NCI-H526 (cell line): ENCODE data around the gene ANKRD7.
"Not testable (repeated sequence)": the region's sequence is repeated elsewhere in the genome, so short reads cannot be mapped to it uniquely, and the experiment has no call there.

Experiments
- DNase-seq, 2 experiments: peaks; one replicate each; lab custom pipeline; 2025; lab: John Stamatoyannopoulos, UW

The ANKRD7 gene

DNA sequence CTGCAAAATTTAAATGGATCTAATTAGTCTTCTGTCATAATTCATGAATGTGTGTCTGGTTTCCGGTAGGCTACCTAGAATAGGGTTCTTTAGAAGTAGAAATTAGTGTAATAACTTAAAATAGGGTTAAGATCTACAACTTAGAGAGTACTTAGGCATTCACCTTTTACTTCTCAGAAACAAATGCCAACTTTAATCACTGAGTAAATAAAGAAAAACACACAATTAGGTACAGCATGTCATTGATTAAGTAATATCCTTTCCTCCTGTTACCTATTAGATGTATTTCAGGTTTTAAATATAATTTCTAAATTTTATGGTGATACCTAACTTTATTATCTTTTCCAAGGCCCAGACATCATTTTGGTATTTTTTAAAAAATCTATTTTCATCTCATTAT lies 9.3 kb downstream of the ANKRD7 start:
- DNase-seq, result no peak

- no peak for DNase-seq
Measured at GRCh38 chr7:118239014-118239413, 14.5 kb downstream of the ANKRD7 start.

DNA sequence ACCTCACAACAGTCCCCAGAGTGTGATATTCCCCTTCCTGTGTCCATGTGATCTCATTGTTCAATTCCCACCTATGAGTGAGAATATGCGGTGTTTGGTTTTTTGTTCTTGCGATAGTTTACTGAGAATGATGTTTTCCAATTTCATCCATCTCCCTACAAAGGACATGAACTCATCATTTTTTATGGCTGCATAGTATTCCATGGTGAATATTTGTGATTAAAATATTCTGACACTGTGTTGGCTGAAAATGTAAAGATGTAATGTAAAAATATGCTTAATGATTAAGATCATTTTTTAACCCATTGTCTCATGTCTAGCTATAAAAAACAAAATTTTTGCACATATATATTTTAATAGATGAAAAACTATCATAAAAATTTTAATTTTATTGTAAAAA lies 15.8 kb downstream of the ANKRD7 start:
- DNase-seq, result not testable (repeated sequence)

- no peak for DNase-seq
Measured at GRCh38 chr7:118243695-118244094, 19.2 kb downstream of the ANKRD7 start.

DNA sequence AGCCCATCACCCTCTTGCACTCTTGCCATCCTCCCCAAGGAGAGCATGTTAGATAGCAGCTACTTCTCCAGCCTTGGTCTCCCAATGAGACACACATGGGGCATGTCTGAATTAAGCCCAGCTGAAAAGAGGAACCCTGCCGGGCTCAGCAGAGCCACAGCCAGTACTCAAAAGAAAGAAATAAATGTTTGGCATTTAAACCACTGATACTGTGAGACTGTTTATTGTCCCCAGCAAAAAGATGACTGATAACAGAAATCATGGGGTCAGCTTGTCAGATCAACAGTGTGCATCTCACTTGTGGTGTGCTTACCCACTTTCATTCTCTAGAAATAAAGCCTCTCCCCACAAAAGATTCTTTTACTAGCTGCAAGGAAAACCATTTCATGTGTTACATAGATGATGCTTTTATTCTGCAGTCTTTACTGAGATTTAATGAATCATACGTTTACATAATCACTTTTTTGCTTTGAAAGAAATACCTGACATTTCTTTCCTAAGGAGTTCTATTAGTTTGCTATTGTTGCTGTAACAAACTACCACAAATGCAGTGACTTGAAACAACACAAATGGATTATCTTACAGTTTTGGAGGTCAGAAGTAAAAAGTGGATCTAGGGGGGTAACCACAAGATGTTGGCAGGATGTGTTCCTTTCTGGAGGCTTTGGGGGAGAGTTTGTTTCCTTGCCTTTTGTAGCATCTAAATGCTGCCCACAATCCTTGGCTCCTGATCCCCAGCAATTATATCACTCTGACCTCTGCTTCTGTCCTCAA lies 20.9 kb downstream of the ANKRD7 start:
- no peak for DNase-seq

- DNase-seq, result no peak
Measured at GRCh38 chr7:118250860-118251494, 26.5 kb downstream of the ANKRD7 start.

GRCh38 chr7:118252087-118252486 lies 27.6 kb downstream of the ANKRD7 start:
- DNase-seq, result no peak

DNA sequence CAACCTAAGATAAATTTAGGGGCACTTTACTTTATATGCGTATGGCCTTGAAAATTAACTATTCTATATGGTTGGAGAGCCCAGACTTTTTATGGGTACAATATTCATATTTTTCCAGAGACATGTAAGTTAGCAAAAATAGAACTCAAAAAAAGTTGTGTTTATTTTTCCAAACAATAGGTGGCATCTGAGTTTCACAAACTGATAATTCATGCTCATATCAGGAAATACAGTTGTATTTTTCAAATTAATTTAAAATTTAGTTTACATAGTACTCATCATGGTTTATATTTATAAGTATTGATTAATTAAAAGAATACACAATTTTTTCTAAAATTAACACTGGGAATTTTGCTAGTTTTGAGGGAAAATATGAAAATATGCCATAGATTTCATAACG lies 34.6 kb downstream of the ANKRD7 start:
- DNase-seq, result no peak

DNA sequence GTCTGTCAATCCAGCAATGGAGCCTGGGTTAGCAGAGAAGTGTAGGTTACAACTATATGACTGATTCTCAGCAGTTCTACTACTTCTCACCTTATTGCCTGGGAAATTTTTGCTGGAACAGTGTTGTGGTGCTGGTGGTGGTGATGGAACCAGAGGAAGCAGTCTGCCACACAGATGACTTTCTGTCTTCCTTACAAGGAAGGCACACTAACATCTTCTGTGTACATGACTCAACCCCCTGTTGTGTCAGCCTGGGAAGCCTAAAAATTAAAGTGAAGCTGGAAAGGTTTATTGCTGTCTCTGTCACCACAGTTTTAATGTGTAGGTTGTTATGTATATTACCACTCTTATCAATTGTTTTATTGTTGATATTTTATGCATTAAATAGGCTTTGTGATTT lies 40.3 kb downstream of the ANKRD7 start:
- DNase-seq, result no peak

DNA sequence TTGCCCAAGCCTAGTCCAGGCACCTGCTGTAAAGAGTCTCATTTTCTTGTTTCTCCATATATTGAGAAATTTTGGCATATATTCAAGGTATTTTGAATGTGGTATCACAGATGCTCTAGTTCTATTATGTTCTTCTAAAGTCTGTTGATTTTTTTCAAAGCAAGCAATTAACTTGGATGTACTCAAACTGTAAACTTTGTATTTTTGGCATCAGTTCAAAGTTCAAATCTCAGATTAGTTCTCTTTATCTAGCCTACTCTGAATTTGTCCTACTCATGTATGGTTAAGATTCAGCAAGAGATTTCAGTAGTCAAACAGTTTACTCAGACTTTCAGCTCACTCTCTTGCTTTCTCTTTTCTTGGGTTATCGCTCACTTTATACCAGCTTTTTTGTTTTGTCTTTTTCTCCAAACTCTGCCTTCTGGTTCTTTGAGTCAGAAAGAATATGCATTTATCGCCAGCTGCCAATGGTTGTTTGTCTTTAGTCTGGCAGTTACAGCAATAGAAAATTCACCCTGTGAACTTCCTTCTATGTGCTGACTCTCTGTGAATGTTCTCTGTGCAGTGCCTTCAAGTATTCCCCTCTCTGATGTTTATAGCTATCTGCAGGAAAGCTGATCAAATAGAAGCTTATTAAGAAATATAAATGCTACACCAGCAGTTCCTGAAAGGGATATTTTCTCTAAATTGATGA lies 56.0 kb downstream of the ANKRD7 start:
- DNase-seq, result no peak

DNA sequence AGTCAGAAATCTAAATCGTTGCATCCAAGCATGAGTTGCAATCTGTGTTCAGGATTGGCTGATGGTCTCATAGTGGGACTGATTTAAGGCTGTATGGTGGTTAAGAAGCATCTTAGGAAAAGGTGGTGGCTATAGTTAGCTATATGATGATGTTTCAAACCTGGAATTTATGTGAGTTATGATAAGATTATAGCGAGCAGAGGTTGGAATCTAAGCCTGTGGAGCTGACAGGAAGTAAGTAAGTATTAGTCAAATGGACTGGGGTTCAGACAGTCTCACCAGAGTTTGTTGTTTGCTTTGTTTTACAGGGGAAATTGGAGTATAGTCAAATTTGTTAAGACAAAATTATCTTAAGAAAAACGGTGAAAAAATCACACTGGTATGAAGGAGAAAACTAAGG lies 56.7 kb downstream of the ANKRD7 start:
- no peak for DNase-seq

DNA sequence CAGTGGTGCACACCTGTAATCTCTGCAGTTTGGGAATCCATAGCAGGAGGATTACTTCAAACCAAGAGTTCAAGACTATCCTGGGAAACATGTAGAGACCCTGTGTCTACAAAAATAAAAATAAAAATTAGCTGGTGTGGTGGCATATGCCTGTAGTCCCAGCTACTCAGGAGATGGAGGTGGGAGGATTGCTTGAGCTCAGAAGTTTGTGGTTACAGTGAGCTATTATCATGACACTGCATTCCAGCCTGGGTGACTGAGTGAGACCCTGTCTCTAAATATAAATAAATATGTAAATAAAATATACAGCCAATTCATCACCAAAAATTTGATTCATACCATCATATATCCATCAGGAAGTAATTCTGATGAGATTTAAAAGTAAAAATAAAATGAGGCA lies 60.9 kb downstream of the ANKRD7 start:
- DNase-seq, result no peak

GRCh38 chr7:118286131-118286530 lies 61.6 kb downstream of the ANKRD7 start:
- DNase-seq, result no peak

DNA sequence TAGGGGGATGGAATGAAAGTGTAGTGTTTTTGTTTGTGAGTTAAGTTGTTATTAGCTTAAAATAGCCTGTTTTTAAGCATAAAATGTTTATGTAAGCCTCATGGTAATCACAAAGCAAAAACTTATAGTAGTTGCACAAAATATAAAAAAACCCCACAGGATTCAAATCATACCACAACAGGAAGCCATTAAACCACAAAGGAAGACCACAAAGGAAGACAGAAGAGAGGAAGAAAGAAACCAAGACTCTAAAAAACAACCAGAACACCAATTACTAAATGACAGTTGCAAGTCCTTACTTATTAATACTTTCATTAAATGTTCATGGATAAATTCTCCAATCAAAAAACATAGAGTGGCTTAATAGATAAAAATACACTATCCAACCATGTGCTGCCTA lies 63.6 kb downstream of the ANKRD7 start:
- DNase-seq, result no peak

GRCh38 chr7:118289476-118289875 lies 65.0 kb downstream of the ANKRD7 start:
- DNase-seq, result no peak
